PFSK-1 (cell line): Measurements from ENCODE around the gene NOX1.

Experiments used
- FOXP2 ChIP-seq: optimal IDR thresholded peaks from 2 replicates; pipeline ENCODE3; 2011; ENCODE audit warnings: borderline replicate concordance, control low read depth, inconsistent platforms; ENCODE audit not compliant: insufficient read depth; ENCODE audit errors: extremely low read length, extremely low read depth
- POLR2AphosphoS5 ChIP-seq: IDR thresholded peaks from 2 replicates; pipeline ENCODE4 v1.6.1; 2012; ENCODE audit warnings: low read depth, mild to moderate bottlenecking, control low read depth, low read length, moderate library complexity
- SIN3A ChIP-seq: IDR thresholded peaks from 2 replicates; pipeline ENCODE4 v1.6.1; 2012; ENCODE audit warnings: mild to moderate bottlenecking, low read length, moderate library complexity, borderline replicate concordance; ENCODE audit not compliant: insufficient read depth
- TAF1 ChIP-seq: IDR thresholded peaks from 2 replicates; pipeline ENCODE4 v1.6.1; 2012; ENCODE audit warnings: low read length, control low read depth, borderline replicate concordance; ENCODE audit not compliant: insufficient read depth
- TF ChIP-seq, protein P1 (sequence below), 2 experiments: IDR thresholded peaks; 2 replicates each; pipeline versions ENCODE4 v1.6.1 to v1.8.0; 2011 to 2012; ENCODE audit warnings: low read depth in 2 of 2, low read length in 2 of 2, control low read depth in 1 of 2, inconsistent platforms in 1 of 2, mild to moderate bottlenecking in 1 of 2, moderate library complexity in 1 of 2; ENCODE audit not compliant: insufficient read depth in 1 of 2

The NOX1 gene

DNA sequence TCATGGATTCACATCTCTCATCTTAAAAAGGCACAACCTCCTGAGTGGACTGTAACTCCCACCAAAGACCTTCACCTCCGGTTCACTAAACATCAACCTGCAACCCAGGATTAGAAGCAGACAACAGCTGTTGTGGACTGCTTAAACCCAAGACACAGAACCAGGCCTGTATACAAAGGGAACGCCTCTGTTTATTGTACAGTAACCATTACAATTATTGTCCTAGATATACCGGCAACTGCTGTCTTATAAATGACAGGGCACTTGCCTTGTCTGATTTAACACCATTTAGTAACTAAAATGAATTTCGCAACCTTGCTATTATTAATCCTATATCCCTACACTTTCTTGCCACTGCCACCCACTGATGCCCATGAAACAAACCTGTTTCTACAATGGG, 76.8 kb downstream of the NOX1 start:
- TF ChIP-seq POLR2AphosphoS5, result no peak
- TF ChIP-seq TAF1, result no peak
- TF ChIP-seq, protein P1, sequence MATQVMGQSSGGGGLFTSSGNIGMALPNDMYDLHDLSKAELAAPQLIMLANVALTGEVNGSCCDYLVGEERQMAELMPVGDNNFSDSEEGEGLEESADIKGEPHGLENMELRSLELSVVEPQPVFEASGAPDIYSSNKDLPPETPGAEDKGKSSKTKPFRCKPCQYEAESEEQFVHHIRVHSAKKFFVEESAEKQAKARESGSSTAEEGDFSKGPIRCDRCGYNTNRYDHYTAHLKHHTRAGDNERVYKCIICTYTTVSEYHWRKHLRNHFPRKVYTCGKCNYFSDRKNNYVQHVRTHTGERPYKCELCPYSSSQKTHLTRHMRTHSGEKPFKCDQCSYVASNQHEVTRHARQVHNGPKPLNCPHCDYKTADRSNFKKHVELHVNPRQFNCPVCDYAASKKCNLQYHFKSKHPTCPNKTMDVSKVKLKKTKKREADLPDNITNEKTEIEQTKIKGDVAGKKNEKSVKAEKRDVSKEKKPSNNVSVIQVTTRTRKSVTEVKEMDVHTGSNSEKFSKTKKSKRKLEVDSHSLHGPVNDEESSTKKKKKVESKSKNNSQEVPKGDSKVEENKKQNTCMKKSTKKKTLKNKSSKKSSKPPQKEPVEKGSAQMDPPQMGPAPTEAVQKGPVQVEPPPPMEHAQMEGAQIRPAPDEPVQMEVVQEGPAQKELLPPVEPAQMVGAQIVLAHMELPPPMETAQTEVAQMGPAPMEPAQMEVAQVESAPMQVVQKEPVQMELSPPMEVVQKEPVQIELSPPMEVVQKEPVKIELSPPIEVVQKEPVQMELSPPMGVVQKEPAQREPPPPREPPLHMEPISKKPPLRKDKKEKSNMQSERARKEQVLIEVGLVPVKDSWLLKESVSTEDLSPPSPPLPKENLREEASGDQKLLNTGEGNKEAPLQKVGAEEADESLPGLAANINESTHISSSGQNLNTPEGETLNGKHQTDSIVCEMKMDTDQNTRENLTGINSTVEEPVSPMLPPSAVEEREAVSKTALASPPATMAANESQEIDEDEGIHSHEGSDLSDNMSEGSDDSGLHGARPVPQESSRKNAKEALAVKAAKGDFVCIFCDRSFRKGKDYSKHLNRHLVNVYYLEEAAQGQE (IDR thresholded peaks at IDR 0.05; ENCODE audit: insufficient read depth in 1 of 2, low read depth in 2 of 2, low read length in 2 of 2), result no peak
- TF ChIP-seq SIN3A, result no peak
- no peak for TF ChIP-seq FOXP2
